HCEC 1CT (cell line): ENCODE data around the gene MAP1LC3A.
A peak's percentile ranks its signal among the peaks of the same experiment; 100 is the strongest.

Experiments used
- DNase-seq: peaks from one replicate; pipeline ENCODE4 v3.0.0-alpha.2; 2017

Gene MAP1LC3A

GRCh38 chr20:34530342-34530741 lies 28.2 kb upstream of the MAP1LC3A start:
- no peak for DNase-seq

- DNase-seq = no peak
Observed at GRCh38 chr20:34531608-34532265, 26.8 kb upstream of the MAP1LC3A start.

- no peak for DNase-seq
Observed at GRCh38 chr20:34532320-34532719, 26.2 kb upstream of the MAP1LC3A start.

- no peak for DNase-seq
Observed at GRCh38 chr20:34532756-34533155, 25.8 kb upstream of the MAP1LC3A start.

- no peak for DNase-seq
Observed at GRCh38 chr20:34534391-34535165, 23.9 kb upstream of the MAP1LC3A start.

GRCh38 chr20:34535301-34535840 lies 23.1 kb upstream of the MAP1LC3A start:
- no peak for DNase-seq

- no peak for DNase-seq
Observed at GRCh38 chr20:34535857-34536256, 22.7 kb upstream of the MAP1LC3A start.

GRCh38 chr20:34536798-34537394 lies 21.6 kb upstream of the MAP1LC3A start:
- DNase-seq = peak; percentile 16

GRCh38 chr20:34537651-34538050 lies 20.9 kb upstream of the MAP1LC3A start:
- no peak for DNase-seq

- peak; percentile 51 for DNase-seq
Observed at GRCh38 chr20:34538671-34539123, 19.8 kb upstream of the MAP1LC3A start.

- DNase-seq = no peak
Observed at GRCh38 chr20:34539756-34540155, 18.8 kb upstream of the MAP1LC3A start.

GRCh38 chr20:34540596-34541263 lies 17.8 kb upstream of the MAP1LC3A start:
- no peak for DNase-seq

- DNase-seq = no peak
Observed at GRCh38 chr20:34541264-34541901, 17.1 kb upstream of the MAP1LC3A start.

- no peak for DNase-seq
Observed at GRCh38 chr20:34541917-34542316, 16.6 kb upstream of the MAP1LC3A start.

GRCh38 chr20:34542439-34542838 lies 16.1 kb upstream of the MAP1LC3A start:
- DNase-seq = no peak

- DNase-seq = no peak
Observed at GRCh38 chr20:34543463-34544056, 15.0 kb upstream of the MAP1LC3A start.

GRCh38 chr20:34544109-34544796 lies 14.3 kb upstream of the MAP1LC3A start:
- no peak for DNase-seq

GRCh38 chr20:34546751-34547181 lies 11.8 kb upstream of the MAP1LC3A start:
- DNase-seq = no peak

- DNase-seq = no peak
Observed at GRCh38 chr20:34547844-34548613, 10.5 kb upstream of the MAP1LC3A start.

GRCh38 chr20:34549291-34549928 lies 9.1 kb upstream of the MAP1LC3A start:
- DNase-seq = no peak
